HG02943 (cell line): Measurements from ENCODE around the gene TRPM3.

Experiments
- ATAC-seq: cut with Tn5 transposase; IDR thresholded peaks from one replicate; pipeline ENCODE4 v1.9.1; 2021; ENCODE audit warnings: mild to moderate bottlenecking, low read depth, moderate library complexity; ENCODE audit not compliant: unreplicated experiment

TRPM3 gene

DNA sequence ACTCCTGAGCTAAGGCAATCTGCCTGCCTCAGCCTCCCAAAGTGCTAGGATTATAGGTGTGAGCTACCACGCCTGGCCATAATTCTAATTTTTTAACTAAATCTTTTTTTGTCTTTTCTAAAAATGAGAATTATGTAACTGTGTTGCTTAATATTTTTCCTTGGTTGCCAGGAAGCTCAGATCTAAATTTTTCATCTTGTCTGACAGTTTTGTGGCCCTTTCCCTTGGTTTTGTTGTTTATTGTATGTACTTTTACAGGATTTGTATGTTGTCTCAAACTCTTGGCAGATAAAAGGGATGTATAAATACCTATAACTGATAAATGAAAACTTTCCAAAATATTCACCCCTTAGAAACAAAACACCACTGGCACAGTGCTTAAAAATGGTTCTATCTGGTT is 618.7 kb downstream of the TRPM3 start:
- no peak for ATAC-seq

DNA sequence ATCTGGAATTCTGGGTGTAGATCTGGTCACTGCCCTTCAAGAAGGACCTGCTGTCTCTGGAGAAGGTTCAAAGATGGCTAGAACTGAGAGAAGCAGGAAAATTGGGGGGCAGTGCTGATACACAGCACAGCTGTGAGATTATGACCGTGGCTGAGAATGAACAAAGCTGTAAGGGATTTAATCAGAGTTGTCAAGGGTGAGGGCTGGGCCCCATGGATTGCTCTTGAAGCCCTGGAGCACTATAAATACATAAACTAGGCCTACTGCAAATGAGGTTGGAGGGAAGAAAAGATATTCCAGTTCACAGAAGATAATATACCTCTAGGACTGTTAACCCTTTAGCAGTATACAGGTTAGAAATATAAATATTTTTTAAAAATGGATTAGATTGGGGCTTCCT is 620.6 kb downstream of the TRPM3 start:
- no peak for ATAC-seq

DNA sequence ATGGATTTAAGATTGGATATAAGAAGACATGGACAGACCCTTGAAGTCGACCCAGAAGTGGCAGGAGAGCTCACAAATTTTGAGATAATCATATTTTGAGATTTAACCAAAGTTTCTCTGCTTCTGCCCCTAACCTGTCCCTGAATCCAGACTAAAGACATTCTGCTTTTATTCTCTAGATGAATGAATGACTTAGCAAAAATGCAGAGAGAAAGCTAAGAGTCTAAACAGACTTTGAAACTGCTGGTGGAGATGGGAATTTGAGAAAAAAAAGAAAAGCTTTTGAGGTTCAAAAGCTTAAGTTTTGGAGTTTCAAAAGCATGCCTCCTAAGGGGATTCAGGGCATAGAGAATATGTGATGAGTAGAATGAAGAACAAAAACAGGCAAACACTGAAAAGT is 621.8 kb downstream of the TRPM3 start:
- ATAC-seq, result no peak

DNA sequence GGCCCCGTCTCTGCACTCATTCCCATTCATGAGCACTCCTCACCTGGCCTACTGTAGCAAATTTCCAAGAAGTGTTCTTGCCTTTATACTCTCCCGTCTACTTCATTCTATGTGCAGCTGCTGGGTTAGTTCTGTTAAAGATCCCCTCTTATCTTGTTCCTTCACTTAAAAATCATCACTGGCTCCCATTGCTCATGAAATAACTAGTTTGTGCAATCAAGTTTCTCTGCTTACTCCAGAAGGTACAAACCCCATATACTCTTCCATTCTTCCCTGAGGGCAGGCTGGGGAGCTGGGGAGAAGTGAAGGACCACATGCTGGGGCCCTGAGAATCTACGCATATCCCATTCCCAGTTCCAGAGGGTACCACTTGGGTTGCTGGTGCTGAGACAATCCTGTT is 622.6 kb downstream of the TRPM3 start:
- ATAC-seq, result no peak

DNA sequence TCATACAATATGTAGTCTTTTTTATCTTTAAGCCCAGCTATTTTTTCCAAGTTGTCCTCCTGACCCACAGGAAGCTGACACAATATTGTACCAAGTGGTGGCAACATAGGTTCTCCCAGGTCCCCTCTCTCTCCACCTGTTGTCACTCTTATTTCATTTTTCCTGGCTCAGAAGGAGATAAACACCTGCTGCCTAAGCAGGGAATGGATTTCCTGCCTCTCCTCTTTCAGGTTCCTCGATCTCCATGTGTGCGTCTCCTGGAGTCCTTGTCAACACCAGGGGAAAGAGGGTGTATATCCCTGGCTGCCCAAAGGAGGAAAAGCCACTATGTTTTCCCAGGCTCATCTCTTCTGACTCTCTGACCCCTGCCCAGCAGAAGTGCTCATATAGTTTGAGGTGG is 625.2 kb downstream of the TRPM3 start:
- ATAC-seq, result no peak

DNA sequence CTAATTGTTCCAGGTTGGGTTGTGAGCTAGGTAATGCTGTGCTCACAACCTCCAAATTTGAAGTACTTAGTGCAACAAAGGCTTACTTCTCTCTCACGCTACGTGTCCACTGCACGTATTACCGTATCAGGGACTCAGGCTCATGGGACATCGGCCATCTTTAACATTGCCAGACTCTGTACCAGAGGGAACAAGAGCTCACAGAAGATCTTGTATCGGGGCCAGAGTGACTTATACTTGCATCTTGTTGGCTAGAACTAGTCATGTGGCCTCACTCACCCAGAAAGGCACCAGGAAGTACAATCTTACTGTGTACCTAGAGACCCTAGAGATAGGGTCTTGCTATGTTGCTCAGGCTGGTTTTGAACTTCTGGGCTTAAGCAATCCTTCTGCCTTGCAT is 625.9 kb downstream of the TRPM3 start:
- ATAC-seq, result no peak

DNA sequence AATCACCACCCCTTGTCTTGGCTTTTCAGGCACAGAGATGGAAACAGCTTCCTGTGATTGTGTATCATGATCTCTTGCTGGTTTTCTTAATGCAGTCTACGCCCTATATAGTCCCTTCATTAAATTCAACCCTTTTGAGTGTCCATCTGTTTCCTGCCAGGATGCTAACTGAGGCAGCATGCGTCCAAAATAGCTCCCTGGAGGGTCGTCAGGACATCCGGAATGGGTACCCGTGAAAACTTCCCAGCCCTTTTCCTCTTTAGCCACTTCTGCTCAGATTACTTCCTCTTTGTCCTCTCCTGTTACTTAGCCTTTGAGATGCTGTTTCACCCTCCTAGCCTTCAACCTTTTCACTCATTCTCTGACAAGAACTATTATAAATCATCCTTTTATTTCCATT is 627.2 kb downstream of the TRPM3 start:
- no peak for ATAC-seq

DNA sequence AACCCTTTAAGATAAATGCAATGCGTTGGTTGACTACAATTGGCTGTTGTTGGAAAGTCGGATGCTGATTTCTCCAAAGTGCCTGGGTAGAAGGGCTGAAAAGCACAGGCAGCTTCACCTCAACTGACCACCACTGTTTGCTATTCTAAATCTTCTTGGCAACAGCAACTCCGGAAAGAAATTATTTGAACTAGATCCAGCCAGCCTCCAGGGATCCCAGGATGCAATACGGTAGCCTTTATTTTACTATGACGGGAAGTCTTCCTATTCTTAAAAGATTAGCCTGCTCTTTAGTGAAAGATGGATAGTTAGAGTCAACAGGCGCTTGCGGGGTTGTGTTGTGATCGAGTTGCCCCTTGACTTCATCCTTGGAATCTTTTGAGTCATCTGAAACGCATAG is 628.4 kb downstream of the TRPM3 start:
- no peak for ATAC-seq

DNA sequence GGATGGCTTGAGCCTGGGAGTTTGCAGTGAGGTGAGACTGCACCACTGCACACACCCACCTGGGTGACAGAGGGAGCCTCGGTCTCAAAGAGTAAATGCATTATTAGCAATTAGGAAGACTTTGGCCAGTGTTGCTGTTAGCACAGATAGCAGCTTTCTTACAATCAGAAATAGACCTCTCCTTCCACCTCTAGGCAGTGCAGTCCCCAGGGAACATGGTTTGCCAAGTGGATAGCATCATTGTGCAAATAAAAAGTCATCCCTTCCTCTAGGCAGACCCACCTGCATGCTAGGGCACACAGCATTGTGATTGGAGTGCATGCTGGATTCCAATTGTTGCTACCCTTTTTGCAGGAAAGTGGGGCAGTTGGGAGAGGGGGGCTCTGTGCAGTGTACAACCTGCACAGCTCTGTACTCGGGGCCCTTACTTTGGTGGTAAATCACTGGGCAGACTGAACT is 629.1 kb downstream of the TRPM3 start:
- no peak for ATAC-seq

DNA sequence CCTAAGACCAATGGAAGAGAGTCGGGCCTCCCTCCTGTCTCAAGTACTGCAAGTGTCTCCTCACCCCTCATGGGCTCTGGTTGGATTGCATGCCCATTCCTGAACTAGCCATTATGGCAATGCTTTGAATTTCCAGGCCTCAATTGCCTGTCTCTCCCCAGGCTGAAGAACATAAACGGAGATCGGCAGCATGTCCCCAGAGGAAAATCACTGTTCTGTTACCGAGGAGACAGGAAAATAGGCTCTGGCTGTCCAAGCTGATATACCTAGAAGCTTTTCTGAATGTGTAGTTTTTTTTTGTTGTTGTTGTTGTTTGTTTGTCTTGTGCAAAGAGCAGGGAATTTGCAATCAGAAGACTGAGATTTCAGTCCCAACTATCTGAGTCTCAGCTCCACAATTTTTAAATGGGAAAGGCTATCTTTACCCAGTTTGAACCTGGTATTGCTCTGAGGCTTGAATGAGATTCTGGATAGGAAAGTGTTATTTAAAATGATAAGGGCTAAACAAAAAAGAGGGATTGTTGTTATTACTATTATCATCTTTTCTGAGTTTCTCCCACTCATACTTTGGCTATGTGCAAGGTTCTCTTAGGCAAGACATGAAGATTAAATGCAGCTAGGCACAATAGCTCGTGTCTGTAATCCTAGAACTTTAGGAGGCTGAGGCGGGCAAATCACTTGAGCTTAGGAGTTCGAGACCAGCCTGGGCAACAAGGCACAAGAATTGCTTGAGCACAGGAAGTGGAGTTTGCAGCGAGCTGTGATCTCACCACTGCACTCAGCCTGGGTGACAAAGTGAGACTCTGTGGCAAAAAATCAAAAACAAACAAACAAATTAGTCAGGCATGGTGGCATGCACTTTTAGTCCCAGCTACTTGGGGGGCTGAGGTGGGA is 629.7 kb downstream of the TRPM3 start:
- ATAC-seq, result no peak

DNA sequence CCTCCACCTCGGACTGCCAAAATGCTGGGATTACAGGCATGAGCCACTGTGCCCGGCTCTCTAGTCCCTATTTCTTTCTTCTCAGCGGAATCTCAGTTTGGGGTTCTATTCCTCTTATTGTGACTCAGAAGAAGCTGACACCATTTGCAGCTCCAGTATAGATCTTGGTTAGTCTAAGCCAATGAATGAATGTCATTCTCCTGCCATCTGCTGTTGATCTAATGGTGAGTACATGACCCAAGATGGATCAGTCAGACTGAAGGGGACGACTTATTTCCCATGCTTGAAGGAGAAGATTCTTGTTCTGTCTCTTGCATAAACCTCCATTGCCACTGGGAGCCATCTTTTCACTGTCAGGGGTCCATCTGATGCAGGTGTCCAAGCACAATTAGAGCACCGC is 630.9 kb downstream of the TRPM3 start:
- no peak for ATAC-seq

DNA sequence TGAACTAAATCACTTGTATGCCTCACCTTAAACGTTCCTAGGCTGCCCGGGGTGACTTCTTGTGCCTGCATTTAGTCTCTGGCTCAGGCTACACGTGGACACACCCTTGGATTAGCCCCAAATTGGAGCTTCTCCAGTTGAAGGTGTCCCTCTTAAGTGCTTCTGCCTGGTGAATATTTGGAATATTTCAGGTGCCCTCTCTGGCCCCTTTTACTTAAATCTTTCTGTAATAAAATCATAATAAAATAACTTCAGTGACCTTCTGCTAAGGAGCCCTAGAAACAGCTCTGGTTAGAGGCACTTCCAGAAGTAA is 632.7 kb downstream of the TRPM3 start:
- no peak for ATAC-seq

DNA sequence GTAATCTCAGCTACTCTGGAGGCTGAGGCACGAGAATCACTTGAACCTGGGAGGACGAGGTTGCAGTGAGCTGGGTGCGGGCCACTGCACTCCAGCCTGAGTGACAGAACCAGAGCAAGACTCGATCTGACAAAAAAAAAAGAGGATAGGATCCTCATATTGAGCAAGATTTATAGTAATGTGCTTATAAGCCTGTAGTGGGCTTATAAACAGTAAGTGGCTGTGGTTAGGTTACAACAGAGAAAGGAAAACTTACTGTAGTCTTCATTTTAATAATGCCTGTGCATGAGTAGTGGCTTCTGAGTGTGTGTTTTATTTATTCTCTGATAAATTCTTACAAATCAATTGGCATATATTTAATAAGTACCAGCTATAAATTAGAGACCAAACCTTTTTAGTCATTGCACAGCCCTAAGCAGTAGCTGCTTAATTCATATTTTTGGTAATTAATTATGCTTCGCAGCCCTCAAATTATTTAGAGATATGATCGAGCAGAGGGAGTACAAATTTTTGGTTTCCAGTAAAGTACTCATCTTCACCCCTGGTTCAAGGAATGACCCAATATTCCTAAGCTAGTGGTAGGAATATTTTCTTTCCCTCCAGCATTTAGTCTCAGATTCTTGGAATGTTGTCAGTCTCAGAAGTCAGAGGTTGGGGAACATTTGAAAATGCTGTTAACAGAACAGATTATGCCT is 633.2 kb downstream of the TRPM3 start:
- no peak for ATAC-seq

DNA sequence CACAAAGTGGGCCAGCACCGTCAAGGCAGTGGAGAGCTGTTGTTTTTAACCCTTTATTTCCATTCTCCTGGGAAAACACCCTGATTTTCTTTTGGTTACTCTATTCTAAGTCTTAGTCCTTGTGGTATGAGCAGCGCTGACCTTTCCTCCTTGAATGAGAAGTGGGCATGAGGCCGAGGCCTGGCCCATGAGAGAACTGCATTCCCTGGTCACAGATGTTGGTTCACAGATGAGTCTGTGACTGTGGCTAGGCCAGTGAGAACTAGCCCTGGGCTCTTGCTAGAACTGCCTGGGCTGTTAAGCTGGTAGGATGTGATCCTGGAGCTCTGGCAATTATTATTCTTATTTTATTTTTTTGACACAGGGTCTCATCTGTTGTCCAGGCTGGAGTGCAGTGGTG is 635.3 kb downstream of the TRPM3 start:
- no peak for ATAC-seq

DNA sequence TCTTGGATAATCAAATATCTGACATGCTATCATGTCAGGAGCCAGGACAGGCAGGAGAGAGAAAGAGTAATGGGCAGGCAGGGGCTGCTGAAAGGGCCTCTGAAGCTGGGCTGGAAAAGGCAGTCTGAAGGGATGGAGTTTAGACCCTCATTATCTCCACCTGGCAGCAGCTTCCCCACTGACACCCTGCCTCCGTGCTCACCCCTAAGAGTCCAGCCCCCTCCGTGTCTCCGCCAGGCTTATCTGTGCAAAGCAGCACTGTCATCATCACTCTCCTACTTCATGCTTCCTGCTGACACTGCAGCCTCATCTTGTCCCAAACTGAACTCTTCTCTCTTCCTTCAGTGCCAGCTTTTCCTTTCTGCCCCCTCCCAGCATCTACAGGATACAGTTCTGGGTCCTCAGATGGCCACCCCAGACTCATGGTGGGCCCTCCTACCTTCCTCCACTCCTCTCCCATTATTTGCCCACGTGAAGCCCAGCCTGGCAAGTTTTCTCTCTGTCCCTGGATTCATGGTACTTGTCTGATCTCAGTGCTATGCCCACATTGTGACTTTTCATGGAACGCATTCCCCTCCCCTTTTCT is 636.1 kb downstream of the TRPM3 start:
- no peak for ATAC-seq

DNA sequence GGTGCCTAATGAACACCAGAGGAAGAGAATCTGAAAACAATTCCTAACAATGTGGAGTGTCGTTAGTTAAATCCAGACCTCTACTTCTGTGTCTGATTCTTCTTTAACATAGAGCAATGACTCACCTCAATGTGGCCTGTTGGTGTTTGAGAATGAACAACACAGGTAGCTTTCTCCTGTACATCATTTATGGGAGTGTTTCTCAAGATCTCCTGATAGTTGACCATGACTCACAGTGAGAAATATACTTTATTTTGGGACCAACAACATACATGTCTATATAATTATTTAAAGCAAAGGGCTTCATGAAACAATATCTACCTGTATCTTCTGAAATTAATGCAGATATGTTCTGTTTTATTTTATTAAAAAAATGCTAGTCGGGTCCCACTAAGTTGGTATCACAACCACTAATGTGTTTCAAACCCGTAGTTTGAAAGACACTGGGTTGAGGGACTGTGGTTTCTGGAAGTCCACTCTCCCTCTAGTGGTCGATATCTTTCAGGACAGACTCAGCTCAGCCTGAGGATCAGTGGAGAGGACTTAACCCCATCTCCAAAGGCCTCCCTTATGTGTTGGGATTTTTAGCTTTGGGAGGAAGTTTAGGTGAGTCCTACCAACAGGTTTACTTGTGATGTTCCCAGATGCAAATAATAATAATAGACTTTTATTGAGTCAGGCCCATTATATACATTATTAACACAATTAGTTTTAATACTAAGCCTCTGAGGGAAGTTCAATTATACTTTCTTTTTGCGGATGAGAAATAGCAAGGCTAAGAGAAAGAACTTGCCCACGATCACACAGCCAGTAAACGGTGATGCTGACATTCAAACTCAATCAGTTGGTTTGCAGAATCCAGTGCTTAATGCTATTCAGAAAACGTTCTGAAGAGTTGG is 636.9 kb downstream of the TRPM3 start:
- peak; percentile 71 for ATAC-seq

DNA sequence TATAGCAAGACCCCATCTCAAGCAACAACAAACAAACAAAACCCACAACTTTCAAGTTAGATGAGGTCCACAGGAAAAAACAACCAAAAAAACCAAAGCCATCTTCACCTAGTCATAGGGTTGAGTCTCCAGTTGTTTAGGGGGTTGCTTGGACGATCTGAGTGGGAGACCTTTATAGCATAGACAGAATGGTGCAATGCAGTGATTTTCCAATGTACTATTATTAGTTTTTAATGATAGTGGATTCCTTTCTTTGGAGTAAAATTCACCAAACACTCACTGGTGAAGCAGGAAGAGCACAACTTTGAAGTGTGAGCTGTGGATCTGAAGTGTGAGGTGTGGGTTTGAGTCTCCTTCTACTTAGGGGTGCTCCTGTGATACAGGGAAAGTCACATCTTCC is 640.0 kb downstream of the TRPM3 start:
- ATAC-seq, result no peak

DNA sequence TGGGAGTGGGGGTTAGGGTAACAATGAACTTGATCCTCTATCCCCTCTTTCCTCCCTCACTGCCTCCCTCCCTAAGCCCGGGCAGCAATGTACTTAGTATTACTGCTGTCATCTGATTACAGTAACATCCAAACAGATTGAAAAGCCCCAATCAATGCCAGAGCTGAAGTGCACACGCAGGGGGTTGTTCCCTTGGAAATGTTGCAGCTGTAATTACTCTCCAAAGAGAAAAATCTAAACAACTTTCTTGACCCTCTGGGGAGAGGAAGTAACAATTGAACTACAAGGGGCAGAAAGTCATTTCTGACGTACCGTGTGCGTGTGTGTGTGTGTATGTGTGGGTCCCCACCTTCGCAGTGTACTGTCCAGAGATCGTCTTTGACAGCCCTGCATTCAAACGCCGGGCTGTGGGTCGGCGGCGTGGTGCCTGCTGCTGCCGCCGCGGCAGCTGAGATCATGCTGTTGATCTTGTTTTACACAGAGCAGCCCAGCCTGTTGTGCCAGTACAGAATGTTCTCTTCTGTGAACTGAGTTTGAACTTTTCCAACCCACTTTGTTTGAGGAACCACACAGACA is 640.9 kb downstream of the TRPM3 start:
- no peak for ATAC-seq

DNA sequence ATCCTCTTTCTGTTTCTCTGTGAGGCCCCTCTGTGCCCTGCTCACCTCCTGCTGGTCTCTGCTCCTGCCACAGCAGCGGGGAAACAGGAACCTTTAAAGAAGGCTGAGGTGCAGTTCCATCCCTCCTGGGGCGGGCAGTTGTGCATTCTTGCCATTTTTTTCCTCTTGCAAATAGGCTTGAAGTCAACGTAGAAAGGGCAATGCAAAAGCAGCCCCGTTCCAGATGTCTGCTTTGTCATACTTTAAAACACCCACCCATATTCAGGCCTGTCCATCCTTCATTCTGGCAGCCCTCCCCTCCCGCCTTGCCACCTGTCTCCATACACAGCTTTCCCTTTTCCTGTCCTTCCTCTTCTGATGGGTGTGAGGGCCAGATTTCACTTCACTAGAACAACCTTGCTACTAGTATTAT is 641.5 kb downstream of the TRPM3 start:
- no peak for ATAC-seq
